Measurements from ENCODE around the gene TRPM2. TPM values are rescaled to one million over a fixed set of nuclear protein-coding genes. Genes with fewer than 3 reads are reported as not detected.

The TRPM2 gene
- total RNA-seq, 1 donor from 2014 or later: 0.43 TPM

GRCh38 chr21:44462834-44463200 is 109.4 kb downstream of the TRPM2 start:
- DNase-seq (ENCODE audit: low spot score in 2 of 2): no peak
- H3K36me3 ChIP-seq: no peaks in the 10 kb centered on the region
- no peak overlapping the region for H3K27ac ChIP-seq
- no peaks in the 10 kb centered on the region for H3K4me1 ChIP-seq
- no peaks in the 10 kb centered on the region for H3K9me3 ChIP-seq
- H3K4me3 ChIP-seq: no peak overlapping the region
- no peak for TF ChIP-seq CTCF (IDR thresholded peaks at IDR 0.05)
- H3K27me3 ChIP-seq: no peaks in the 10 kb centered on the region
- intact Hi-C loops (cut with DNase I): no loop called here

- TF ChIP-seq CTCF (IDR thresholded peaks at IDR 0.05): no peak
- no peak overlapping the region for H3K27ac ChIP-seq
- no peaks in the 10 kb centered on the region for H3K36me3 ChIP-seq
- no peaks in the 10 kb centered on the region for H3K9me3 ChIP-seq
- H3K4me1 ChIP-seq: no peaks in the 10 kb centered on the region
- H3K27me3 ChIP-seq: no peaks in the 10 kb centered on the region
- no peak overlapping the region for H3K4me3 ChIP-seq
- no peak for DNase-seq (ENCODE audit: low spot score in 2 of 2)
- intact Hi-C loops (cut with DNase I): no loop called here
Observed at GRCh38 chr21:44463724-44464123, 110.3 kb downstream of the TRPM2 start.

- no peak for DNase-seq (ENCODE audit: low spot score in 2 of 2)
- intact Hi-C loops (cut with DNase I): no loop called here
- no peak overlapping the region for H3K4me3 ChIP-seq
- H3K36me3 ChIP-seq: no peaks in the 10 kb centered on the region
- no peak for TF ChIP-seq CTCF (IDR thresholded peaks at IDR 0.05)
- H3K27ac ChIP-seq: no peak overlapping the region
- no peaks in the 10 kb centered on the region for H3K27me3 ChIP-seq
- H3K4me1 ChIP-seq: no peaks in the 10 kb centered on the region
- no peaks in the 10 kb centered on the region for H3K9me3 ChIP-seq
Observed at GRCh38 chr21:44464351-44464750, 110.9 kb downstream of the TRPM2 start.

- Histone ChIP-seq H3K36me3 (no peaks in the 10 kb centered on the region), H3K4me1 (no peaks in the 10 kb centered on the region), H3K27ac (no peak overlapping the region), H3K4me3 (no peak overlapping the region), H3K27me3 (no peaks in the 10 kb centered on the region), H3K9me3 (no peaks in the 10 kb centered on the region)
- intact Hi-C loops (cut with DNase I): no loop called here
- no peak for TF ChIP-seq CTCF (IDR thresholded peaks at IDR 0.05)
- DNase-seq (ENCODE audit: low spot score in 2 of 2): no peak
Observed at GRCh38 chr21:44466351-44466954, 113.0 kb downstream of the TRPM2 start.

- Histone ChIP-seq H3K4me3 (no peak overlapping the region), H3K36me3 (no peaks in the 10 kb centered on the region), H3K9me3 (no peaks in the 10 kb centered on the region), H3K27me3 (no peaks in the 10 kb centered on the region), H3K4me1 (no peaks in the 10 kb centered on the region), H3K27ac (no peak overlapping the region)
- intact Hi-C loops (cut with DNase I): no loop called here
- no peak for TF ChIP-seq CTCF (IDR thresholded peaks at IDR 0.05)
- DNase-seq (ENCODE audit: low spot score in 2 of 2): no peak
Observed at GRCh38 chr21:44466996-44467858, 113.8 kb downstream of the TRPM2 start.
